Right lobe of liver (tissue), 4 donors: ENCODE results near the gene TFEB.

Experiments used
- POLR2A ChIP-seq: fragments of 450-650 bp; IDR thresholded peaks from one replicate; pipeline ENCODE4 v1.6.1; 2017; ENCODE audit warnings: antibody characterized with exemption, mild to moderate bottlenecking
- TF ChIP-seq, protein P1 (sequence below), 4 donors: fragments of 200-600 bp in 3 of 4; fragments of 450-650 bp in 1 of 4; IDR thresholded peaks; one replicate each; pipeline versions ENCODE4 v1.5.1 to v1.8.0; 2016 to 2022; ENCODE audit warnings: antibody characterized with exemption in 4 of 4, mild to moderate bottlenecking in 2 of 4
- donor health status: DM: no; HTN: no; CAD: no.
- donor health status: DM: no; HTN: no; CAD: no.
- donor health status: DM: no; HTN: yes; CAD: no.

DNA sequence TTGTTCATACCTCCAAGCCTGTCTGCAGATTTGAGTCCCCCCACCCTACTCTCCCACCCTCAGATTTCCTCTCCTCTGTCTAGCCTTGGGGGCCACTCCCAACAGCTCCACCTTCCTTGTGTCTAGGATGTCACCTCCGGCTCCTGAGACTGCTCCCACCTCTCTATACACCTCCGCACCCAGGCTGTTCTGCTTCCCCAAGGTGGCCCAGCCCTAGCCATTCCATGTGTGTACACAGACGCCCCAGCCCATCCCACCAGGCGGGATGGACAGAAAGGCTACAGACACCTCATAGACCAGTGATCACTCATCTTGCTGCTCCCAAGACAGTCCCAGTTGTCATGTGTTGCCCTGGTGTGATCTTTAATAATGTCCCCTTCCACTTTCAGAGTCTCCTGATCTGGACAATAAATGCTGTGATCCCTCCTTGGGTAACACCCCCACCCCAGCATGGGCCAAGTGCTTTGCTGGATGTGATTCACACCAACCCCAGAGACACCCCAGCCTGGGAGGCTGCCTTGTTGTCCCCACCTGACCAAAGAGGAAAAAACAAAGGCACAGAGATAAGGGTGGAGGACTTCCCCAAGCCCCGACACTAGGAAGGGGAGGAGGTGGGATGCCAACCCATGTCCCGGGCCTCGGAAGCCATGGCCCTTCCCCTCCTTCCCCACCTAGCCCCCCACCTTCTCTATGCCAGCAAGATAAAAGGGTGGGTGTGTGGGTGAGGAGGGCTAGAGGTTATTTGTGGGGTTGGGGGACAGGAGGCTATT, 61.0 kb downstream of the TFEB start:
- TF ChIP-seq, protein P1, sequence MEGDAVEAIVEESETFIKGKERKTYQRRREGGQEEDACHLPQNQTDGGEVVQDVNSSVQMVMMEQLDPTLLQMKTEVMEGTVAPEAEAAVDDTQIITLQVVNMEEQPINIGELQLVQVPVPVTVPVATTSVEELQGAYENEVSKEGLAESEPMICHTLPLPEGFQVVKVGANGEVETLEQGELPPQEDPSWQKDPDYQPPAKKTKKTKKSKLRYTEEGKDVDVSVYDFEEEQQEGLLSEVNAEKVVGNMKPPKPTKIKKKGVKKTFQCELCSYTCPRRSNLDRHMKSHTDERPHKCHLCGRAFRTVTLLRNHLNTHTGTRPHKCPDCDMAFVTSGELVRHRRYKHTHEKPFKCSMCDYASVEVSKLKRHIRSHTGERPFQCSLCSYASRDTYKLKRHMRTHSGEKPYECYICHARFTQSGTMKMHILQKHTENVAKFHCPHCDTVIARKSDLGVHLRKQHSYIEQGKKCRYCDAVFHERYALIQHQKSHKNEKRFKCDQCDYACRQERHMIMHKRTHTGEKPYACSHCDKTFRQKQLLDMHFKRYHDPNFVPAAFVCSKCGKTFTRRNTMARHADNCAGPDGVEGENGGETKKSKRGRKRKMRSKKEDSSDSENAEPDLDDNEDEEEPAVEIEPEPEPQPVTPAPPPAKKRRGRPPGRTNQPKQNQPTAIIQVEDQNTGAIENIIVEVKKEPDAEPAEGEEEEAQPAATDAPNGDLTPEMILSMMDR (IDR thresholded peaks at IDR 0.05): no peak
- TF ChIP-seq POLR2A: no peak
